Esophagus (tissue), 2 donors: ENCODE data around the gene ZNF346. TPM values are rescaled to one million over a fixed set of nuclear protein-coding genes. Genes with fewer than 3 reads are reported as not detected.

Source experiments
- H3K27ac ChIP-seq, 2 donors: one replicate each; pipeline ENCODE4 v1.5.1; 2013; ENCODE audit warnings: low read depth in 2 of 2, mild to moderate bottlenecking in 2 of 2, inconsistent platforms in 1 of 2, low read length in 1 of 2, moderate library complexity in 1 of 2
- H3K27me3 ChIP-seq, 2 donors: one replicate each; pipeline ENCODE4 v1.6.1; 2013; ENCODE audit warnings: low read length in 2 of 2, control low read depth in 1 of 2, mild to moderate bottlenecking in 1 of 2; ENCODE audit not compliant: insufficient read depth in 2 of 2, control insufficient read depth in 1 of 2
- H3K36me3 ChIP-seq, 2 donors: one replicate each; pipeline ENCODE4 v1.6.1; 2013; ENCODE audit warnings: low read length in 1 of 2; ENCODE audit not compliant: control insufficient read depth in 2 of 2, insufficient read depth in 2 of 2
- H3K4me1 ChIP-seq, 2 donors: one replicate each; pipeline ENCODE4 v1.6.1; 2013; ENCODE audit warnings: low read length in 1 of 2; ENCODE audit not compliant: control insufficient read depth in 2 of 2, insufficient read depth in 2 of 2
- H3K4me3 ChIP-seq, 2 donors: one replicate each; pipeline ENCODE4 v1.5.1; 2013; ENCODE audit warnings: low read length in 2 of 2, mild to moderate bottlenecking in 2 of 2, low read depth in 1 of 2, moderate library complexity in 1 of 2
- H3K9me3 ChIP-seq, 2 donors: one replicate each; pipeline ENCODE4 v1.6.1; 2013; ENCODE audit warnings: mild to moderate bottlenecking in 2 of 2, low read depth in 1 of 2, low read length in 1 of 2, moderate library complexity in 1 of 2; ENCODE audit not compliant: control insufficient read depth in 2 of 2, insufficient read depth in 1 of 2
- WGBS, 2 donors: extraction: QIAGEN DNeasy Blood & Tissue Kit; methylation state at CpG; one replicate each; pipeline ENCODE4 v1.1.7; 2013; 5-methylcytosine and 5-hydroxymethylcytosine counted together
- polyA plus RNA-seq, 2 donors: library from polyadenylated mRNA; stranded (reverse); fragments of 200-250 nt; gene quantifications; one replicate each; pipeline ENCODE4 v1.2.3, GENCODE V29; 2013
- donor health status: healthy with polysubstance abuse.
- donor health status: Bipolar disorder and iron deficiency.

ZNF346 gene
- polyA plus RNA-seq, 2 donors = 6.1 to 7.8 TPM

DNA sequence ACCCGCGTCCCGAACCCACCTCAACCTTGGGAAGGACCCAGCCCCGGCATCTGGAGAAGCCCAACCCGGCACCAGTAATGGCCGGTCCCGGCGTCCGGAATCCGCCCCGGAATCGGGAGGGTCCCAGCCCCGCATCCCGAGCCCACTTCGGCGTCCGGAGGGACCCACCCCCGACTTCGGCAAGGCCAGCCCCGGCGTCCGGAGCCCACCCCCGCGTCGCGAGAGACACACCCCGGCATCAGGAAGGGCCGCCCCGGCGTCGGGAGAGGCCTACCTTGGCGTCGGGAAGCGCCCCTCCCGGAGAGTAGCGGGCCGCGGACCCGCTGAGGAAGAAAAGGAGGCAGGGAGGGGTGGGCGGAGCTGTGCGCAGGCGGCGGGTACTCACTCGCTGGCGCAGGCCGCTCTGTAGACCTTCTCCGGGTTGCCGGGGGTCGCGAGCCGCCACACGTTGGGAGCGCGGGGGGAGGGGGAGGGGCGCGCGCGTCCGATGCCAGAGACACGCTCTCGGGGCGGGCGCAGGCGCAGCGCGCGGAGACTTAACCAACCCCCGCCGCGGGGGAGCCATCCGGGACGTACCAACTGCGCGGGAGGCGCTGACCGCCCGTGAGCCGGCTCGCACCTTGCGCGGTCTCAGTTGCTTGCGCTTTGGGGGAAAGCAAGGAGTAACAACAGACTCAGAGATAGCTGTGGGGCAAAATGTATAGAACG is 16.1 kb upstream of the ZNF346 start, which contains the start of gene UIMC1:
Gene UIMC1 (minus strand): TSS at position 515 of the 708 bp plus-strand sequence. CDS start 24,164 bp downstream, outside the sequence.
- H3K36me3 ChIP-seq = no peaks in the 10 kb centered on the region
- no peaks in the 10 kb centered on the region for H3K27me3 ChIP-seq
- H3K9me3 ChIP-seq = no peaks in the 10 kb centered on the region
- WGBS, 2 donors = 1% methylated on average over 82 to 83 of the region's 83 CpGs
- peak within 1 kb of the TSS; percentile 72 to 97 for H3K4me3 ChIP-seq
- H3K27ac ChIP-seq = peak within 1 kb of the TSS; percentile 87 to 94
- no peaks in the 10 kb centered on the region for H3K4me1 ChIP-seq

DNA sequence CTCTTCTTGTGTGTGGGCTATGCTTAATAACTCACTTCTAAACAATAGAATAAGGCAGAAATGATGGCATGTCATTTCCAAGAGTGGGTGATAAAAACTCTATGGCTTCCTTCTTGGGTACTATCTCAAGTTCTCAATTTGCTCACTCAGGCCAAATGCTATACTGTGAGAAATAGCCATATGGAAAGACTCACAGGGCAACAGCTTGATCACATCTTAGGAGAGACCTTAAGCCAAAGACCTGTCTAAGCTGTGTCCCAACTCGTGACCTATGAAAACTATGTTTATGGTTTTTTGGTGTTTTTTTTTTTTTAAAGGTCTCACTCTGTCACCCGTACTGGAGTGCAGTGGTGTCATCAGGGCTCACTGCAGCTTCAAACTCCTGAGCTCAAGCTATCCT is 13.8 kb upstream of the ZNF346 start:
- Histone ChIP-seq H3K9me3 (no peaks in the 10 kb centered on the region), H3K4me3 (no peak overlapping the region), H3K27ac (no peak overlapping the region), H3K4me1 (no peaks in the 10 kb centered on the region), H3K36me3 (no peaks in the 10 kb centered on the region), H3K27me3 (no peaks in the 10 kb centered on the region)
- 53 to 57% methylated on average over 2 of the region's 2 CpGs for WGBS, 2 donors

DNA sequence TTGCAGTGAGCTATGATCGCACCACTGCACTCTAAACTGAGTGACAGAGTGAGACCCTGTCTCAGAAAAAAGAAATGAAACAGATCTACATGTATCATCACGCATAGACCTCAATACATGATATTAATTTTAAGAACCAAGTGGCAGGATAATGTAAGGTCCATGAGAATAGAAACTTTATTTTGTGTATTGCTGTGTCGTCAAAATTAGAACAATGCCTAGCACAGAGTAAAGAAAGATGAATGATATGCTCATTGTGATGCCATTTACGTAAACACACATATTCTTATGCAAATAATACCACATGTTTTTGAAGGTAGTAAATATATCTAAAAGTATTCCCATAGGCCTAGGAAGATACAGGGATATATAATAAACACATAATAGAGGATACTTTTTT is 12.3 kb upstream of the ZNF346 start:
- Histone ChIP-seq H3K4me1 (no peaks in the 10 kb centered on the region), H3K36me3 (no peaks in the 10 kb centered on the region), H3K9me3 (no peaks in the 10 kb centered on the region), H3K27me3 (no peaks in the 10 kb centered on the region), H3K4me3 (no peak overlapping the region), H3K27ac (no peak overlapping the region)
- 94% methylated on average over 4 of the region's 4 CpGs for WGBS, 2 donors

DNA sequence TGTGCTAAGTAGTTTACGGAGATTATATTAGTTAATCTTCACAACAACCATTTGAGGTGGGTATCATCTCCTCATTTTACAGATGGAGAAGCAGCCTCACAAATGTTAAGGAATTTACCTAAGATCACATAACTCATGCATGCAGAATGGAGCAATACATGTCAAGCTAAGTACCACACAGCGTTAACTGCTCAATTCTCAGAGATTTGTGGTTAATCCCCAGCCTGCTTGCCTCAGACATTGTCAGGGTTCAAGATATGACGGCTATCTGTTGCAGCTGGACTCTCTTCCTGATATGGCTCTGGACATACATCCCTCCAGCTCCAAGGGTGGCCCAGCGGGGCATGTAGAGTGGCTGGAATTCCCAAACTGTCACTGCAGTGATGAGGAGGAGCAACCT is 7.3 kb upstream of the ZNF346 start:
- Histone ChIP-seq H3K4me1 (no peaks in the 10 kb centered on the region), H3K27me3 (no peaks in the 10 kb centered on the region), H3K27ac (no peak overlapping the region), H3K9me3 (no peaks in the 10 kb centered on the region), H3K36me3 (no peaks in the 10 kb centered on the region), H3K4me3 (no peak overlapping the region)
- 91% methylated on average over 4 of the region's 4 CpGs for WGBS, 2 donors

DNA sequence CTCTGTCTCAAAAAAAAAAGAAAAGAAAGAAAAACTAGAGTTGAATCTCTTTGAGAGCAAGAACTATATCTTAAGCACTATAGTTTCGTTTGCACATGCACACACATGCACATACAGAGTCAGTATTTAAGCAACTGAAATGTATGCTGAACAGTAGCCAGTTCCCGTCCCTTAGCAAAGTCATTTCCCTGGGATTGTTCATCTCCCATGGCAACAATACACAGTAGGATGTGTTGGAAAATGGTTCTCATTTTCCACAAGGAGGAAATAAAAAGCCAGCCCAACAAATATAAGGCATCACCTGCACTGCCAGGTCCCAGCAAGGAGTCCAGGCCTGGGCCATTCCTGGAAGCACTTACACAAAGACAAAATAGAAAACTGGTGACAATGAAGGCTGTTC is 4.2 kb upstream of the ZNF346 start:
- 69 to 71% methylated on average over 2 of the region's 2 CpGs for WGBS, 2 donors
- no peak overlapping the region for H3K4me3 ChIP-seq

DNA sequence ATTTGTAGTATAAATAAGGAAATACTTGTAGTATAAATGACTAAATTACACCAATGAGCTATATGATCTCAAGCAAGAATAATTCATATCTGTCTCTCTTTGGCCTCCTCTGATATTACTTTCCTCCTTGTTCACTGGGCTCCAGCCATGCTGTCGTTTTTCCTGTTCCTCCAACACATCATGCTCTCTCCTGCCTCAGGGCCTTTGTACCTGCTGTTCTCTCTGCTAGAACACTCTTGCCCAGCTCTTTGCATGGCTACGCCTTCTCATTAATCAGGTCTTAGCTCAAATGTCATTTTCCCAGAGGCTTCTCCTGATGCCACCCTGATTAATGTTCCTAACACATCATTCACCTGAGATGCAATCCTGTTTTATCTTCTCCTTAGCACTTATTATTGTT is 2.5 kb upstream of the ZNF346 start:
- H3K27ac ChIP-seq = no peak overlapping the region
- H3K9me3 ChIP-seq = no peaks in the 10 kb centered on the region
- no peaks in the 10 kb centered on the region for H3K36me3 ChIP-seq
- no peak overlapping the region for H3K4me3 ChIP-seq
- peaks cover 2 to 3% of the 10 kb centered on the region in 2 donors for H3K4me1 ChIP-seq
- H3K27me3 ChIP-seq = no peaks in the 10 kb centered on the region
- WGBS, 2 donors = 69 to 74% methylated on average over 2 of the region's 2 CpGs

More for the DNA sequence above, 4.2 kb upstream of the ZNF346 start:
- Histone ChIP-seq H3K36me3 (no peaks in the 10 kb centered on the region), H3K9me3 (no peaks in the 10 kb centered on the region), H3K27me3 (no peaks in the 10 kb centered on the region), H3K4me1 (peaks cover under 1 to 2% of the 10 kb centered on the region in 2 donors), H3K27ac (no peak overlapping the region)

DNA sequence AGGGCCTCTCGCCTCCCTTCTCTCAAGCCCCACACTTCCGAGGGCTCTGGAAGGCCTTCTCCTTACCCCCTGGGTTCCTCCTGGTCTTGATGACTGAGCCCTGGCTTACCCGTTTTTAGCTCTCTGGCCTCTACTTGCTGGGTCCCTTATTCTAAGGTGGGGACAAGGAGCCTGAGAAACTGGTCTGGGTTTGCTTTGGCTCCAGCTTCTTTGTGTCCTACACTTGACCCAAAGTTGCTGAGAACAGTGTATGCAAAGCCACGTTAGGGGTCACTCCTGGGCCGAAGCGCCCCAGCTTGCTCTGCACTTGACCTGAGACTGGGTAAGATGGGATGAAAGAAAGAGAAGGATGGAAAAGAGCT is 788 bp downstream of the ZNF346 start:
- H3K27ac ChIP-seq = peak overlapping the region; percentile 65 to 80
- no peaks in the 10 kb centered on the region for H3K9me3 ChIP-seq
- 15 to 18% methylated on average over 6 of the region's 6 CpGs for WGBS, 2 donors
- H3K4me1 ChIP-seq = peaks cover 2 to 3% of the 10 kb centered on the region in 2 donors
- peak overlapping the region; percentile 74 to 98 for H3K4me3 ChIP-seq
- no peaks in the 10 kb centered on the region for H3K27me3 ChIP-seq
- H3K36me3 ChIP-seq = no peaks in the 10 kb centered on the region

DNA sequence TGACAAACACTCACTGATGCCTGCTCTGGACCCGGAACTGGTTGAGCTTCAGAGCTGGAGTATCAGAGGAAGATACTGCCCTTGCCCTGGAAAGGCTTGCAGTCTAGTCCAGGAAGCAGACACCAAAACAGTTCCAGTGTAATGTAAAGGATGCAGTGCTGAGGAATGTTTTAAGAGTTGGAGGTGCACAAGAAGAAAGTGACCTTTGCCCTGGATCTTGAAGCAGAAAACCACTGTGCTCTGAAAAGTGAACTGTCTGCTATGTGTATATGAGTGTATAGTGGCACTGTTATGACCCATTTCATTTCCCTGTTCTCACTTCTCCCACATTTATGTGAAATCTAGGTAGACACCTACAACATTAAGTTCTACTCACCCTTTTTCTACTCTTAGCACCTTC is 2.1 kb downstream of the ZNF346 start:
- Histone ChIP-seq H3K9me3 (no peaks in the 10 kb centered on the region), H3K36me3 (no peaks in the 10 kb centered on the region), H3K27ac (no peak overlapping the region), H3K4me1 (peaks cover 2 to 3% of the 10 kb centered on the region in 2 donors), H3K27me3 (no peaks in the 10 kb centered on the region), H3K4me3 (no peak overlapping the region)
- WGBS, 2 donors = 93 to 94% methylated on average over 1 of the region's 1 CpG

DNA sequence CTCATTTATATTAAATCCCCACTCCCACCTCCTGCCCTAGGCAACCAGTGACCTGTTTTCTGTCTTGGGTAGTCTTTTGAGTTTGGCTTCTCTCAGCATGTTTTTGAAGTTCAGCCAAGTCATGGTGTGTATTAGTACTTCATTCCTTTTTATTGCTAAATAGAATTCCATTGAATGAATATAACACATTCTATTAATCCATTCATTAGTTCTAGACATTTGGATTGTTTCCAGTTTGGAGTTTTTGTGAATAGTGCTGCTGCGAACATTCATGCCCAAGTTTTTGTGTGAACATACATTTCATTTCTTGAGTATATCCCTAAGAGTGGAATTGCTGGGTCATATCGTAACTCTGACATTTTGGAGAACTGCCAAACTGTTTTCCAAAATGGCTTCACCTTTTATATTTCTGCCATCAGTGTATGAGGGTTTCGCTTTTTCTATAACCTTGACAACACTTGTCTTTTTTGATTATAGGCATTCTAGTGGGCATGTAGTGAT is 2.7 kb downstream of the ZNF346 start:
- Histone ChIP-seq H3K27me3 (no peaks in the 10 kb centered on the region), H3K4me3 (no peak overlapping the region), H3K27ac (no peak overlapping the region), H3K9me3 (no peaks in the 10 kb centered on the region), H3K36me3 (no peaks in the 10 kb centered on the region), H3K4me1 (peaks cover 2 to 3% of the 10 kb centered on the region in 2 donors)
- WGBS, 2 donors = 73 to 75% methylated on average over 3 of the region's 3 CpGs

DNA sequence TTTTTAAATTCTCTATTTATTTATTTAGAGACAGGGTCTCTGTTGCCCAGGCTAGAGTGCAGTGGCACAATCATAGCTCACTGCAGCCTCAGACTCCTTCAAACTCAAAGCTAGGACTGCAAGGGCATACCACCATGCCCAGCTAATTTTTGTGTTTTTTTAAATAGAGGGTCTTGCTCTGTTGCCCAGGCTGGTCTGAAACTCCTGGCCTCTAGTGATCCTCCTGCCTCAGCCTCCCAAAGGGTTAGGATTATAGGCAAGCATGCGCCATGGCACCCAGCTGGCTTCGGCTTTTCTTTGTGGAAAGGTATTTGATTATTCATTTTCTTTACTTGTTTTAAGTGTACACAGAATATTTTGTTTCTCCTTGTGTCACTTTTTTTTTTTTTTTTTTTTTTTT is 5.2 kb downstream of the ZNF346 start:
- H3K27ac ChIP-seq = no peak overlapping the region
- H3K4me1 ChIP-seq = peaks cover 0 to 3% of the 10 kb centered on the region in 2 donors
- no peak overlapping the region for H3K4me3 ChIP-seq
- no peaks in the 10 kb centered on the region for H3K36me3 ChIP-seq
- no peaks in the 10 kb centered on the region for H3K27me3 ChIP-seq
- no peaks in the 10 kb centered on the region for H3K9me3 ChIP-seq
- WGBS, 2 donors = 96 to 99% methylated on average over 2 of the region's 2 CpGs
